GM12873 (cell line): ENCODE data around the gene ACAT2.

Experiments used
- TF ChIP-seq, protein P1 (sequence below): IDR thresholded peaks from 2 replicates; pipeline ENCODE4 v1.5.1; 2012; ENCODE audit warnings: low read depth, mild to moderate bottlenecking, moderate library complexity, low read length, control low read depth; ENCODE audit not compliant: insufficient read depth; ENCODE audit errors: missing control alignments

The ACAT2 gene

DNA sequence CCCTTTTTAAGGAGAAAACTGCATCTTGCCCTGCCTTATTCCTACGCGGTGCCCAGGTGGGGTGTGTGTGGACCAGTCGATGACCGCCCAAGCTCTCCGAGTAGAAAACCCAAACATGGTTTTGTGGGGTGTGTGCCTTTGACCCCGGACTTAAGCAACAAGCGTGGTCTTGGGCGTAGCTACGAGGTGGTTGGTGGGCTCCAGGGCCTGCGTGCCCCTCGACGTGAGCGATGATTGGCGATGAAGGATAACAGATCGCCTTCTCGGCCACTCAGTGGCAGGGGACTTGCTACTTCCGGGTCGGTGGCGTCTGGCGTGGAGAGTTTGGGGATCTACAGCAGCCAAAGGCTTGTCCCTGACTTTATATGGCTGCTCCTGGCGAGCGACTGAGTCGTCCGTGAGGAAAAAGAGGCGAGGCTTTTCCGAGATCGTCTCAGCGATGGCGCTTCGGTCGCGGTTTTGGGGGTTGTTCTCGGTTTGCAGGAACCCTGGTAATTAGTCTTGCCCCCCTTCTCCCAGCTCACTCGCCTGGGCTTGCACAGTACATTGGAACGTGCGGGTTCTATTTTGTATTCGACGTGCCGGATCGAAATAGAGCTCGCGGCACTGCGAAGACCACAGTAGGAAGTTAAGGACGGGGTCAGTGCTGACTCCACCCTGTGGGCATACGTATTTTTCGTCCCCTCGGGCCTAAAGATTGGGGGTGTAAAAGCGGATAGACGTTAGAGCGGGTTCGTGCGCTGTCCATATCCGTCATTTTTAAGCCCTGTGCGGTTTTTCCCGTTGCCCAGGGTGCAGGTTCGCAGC is 28.5 kb downstream of the ACAT2 start, which contains the start of gene MRPL18:
Gene MRPL18 (plus strand): TSS at position 319 of the 807 bp plus-strand sequence. CDS start 121 bp downstream, at position 440.
- TF ChIP-seq, protein P1, sequence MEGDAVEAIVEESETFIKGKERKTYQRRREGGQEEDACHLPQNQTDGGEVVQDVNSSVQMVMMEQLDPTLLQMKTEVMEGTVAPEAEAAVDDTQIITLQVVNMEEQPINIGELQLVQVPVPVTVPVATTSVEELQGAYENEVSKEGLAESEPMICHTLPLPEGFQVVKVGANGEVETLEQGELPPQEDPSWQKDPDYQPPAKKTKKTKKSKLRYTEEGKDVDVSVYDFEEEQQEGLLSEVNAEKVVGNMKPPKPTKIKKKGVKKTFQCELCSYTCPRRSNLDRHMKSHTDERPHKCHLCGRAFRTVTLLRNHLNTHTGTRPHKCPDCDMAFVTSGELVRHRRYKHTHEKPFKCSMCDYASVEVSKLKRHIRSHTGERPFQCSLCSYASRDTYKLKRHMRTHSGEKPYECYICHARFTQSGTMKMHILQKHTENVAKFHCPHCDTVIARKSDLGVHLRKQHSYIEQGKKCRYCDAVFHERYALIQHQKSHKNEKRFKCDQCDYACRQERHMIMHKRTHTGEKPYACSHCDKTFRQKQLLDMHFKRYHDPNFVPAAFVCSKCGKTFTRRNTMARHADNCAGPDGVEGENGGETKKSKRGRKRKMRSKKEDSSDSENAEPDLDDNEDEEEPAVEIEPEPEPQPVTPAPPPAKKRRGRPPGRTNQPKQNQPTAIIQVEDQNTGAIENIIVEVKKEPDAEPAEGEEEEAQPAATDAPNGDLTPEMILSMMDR = no peak

DNA sequence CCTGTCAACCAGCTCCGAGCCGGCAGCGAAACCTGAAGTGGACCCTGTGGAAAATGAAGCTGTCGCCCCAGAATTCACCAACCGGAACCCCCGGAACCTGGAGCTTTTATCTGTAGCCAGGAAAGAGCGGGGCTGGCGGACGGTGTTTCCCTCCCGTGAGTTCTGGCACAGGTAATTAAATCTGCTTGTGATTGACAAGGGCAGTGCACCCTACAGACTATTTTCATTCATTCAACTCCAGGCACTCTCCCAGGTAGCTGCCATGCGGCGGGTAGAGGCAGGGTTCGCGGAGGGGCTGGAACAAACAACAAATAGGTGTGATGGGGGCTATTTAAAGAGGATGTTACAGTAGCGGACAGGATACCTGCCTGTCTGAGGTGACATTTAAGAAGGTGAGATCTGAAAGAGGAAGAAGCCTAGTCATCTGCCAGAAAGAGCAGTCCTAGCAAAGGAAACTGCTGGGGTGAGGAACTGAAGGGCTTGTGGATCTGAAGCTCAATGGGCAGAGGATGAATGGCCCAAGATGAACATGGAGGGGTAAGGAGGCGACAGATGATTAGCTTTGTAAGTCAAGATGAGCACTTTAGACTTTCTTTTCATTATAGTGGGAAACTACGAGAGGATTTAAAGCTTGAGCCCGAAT is 29.2 kb downstream of the ACAT2 start:
- TF ChIP-seq, protein P1 = no peak

DNA sequence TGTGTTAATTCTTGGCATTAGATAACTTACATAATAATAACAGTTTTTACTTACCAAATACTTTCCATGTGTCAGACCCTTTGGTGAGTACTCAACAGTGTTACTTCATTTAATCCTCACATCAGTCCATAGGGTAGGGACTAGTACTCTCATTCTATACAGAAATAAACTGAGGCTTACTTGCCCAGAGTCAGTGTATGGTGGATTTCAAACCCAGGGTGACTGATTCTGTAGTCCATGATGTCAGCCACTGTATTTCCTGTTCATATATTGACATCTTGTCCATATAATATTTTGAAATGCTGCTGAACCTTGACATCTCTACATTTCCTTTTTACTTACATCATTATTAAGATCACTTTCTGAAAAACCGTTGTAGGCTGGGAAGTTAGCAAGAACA is 35.7 kb downstream of the ACAT2 start:
- TF ChIP-seq, protein P1 = no peak

DNA sequence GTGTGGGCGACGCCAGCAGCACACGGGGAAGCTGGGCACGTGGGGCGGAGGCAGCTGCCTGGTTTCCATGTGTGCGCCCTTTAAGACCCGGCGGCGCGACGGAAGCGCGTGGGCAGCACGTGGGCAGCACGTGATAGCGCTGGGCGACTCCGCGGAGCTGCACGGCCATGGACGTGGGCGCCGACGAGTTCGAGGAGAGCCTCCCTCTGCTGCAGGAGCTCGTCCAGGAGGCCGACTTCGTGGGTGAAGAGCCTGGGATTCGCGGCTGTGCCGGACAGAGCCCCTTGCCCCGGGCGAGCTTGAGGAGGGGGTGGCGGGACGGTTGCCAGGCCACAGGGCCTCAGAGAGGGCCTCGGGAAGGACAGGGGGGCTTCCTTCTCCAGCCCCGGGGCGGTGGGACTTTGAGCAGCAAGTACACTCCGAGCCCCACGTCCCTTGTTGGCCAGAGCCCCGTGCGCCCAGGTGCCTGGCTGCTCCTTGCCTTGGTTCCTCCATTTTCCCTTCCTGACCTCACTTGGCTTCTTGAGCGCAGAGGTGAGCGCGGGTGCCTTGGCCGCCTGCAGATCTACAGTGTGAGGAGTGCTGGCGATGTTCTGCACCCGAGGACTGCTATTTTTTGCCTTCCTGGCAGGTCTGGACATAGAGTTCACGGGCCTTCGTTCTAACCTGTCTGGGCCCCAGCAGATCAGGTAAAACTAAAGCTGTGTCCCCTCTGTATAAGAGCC is 38.5 kb downstream of the ACAT2 start, which contains the start of gene PNLDC1:
Gene PNLDC1 (plus strand): TSS at position 136 of the 725 bp plus-strand sequence. CDS start 32 bp downstream, at position 168.
- TF ChIP-seq, protein P1 = no peak

DNA sequence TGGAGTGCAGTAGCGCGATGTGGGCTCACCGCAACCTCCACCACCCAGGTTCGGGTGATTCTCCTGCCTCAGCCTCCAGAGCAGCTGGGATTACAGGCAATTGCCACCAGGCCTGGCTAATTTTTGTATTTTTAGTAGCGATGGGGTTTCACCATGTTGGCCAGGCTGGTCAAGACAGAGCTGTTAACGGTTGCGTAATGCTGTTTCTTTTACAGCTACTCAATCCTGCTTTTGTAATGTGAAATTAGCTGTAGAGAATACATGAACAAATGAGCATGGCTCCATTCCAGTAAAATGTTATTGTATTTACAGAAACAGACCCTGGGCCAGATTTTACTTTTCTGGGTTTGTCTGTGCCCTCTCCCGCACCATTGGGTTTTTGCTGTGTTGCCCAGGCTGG is 40.1 kb downstream of the ACAT2 start:
- TF ChIP-seq, protein P1 = no peak

DNA sequence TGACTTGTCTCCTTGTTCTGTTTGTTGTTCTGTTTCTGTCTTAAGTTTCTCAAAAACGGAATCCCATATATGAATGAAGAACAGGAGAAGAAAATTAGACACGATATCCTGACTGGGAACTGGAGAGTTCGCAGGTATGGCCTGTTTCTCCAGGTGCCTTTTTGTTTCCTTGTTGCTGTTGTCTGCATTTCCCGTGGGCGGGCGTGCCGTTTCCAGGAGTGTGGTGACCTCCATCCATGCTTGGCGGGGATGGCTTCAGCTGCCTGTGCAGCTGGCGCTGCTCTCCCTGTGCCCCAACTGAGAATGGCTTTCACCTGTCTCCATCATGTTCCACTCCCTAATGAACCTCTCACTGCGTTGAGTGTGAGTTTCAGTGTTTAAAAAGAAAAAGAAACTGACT is 42.7 kb downstream of the ACAT2 start:
- TF ChIP-seq, protein P1 = no peak

DNA sequence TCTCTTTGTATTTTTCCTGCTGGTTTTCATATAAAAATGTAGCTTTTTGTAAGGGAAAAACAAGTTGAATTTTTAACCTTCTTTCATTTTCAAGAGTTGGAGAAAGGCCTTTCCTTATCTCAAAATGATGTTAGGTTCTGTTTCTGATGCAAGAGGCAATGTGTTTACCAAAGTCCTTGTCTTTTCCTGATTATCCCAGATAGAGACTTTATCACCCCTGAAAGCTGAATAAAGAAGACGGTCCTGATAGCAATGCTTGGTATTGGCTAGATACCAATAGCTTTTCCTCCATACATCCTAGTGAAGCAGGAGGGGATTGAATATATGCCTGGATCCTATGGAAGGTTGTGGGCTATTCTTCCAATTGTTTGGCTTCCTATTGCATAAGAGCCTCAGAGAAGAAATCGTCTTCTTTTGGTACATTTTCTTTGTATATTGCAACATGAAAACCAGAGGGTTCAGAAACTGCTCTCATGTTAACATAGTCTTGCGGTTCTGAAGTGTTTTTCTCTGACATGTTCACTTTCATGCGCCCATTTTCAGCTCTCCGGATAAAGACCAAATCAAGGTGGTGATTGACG is 43.7 kb downstream of the ACAT2 start:
- TF ChIP-seq, protein P1 = no peak
